Measurements from ENCODE around the gene COL11A2. TPM values are rescaled to one million over a fixed set of nuclear protein-coding genes. Genes with fewer than 3 reads are reported as not detected.
A peak's percentile ranks its signal among the peaks of the same experiment; 100 is the strongest.

Gene COL11A2
- total and polyA plus RNA-seq, 2 of the 13 experiments (the other 11 are each of a cell fraction or from before 2014, with no cell fraction given), result 0.55 TPM

DNA sequence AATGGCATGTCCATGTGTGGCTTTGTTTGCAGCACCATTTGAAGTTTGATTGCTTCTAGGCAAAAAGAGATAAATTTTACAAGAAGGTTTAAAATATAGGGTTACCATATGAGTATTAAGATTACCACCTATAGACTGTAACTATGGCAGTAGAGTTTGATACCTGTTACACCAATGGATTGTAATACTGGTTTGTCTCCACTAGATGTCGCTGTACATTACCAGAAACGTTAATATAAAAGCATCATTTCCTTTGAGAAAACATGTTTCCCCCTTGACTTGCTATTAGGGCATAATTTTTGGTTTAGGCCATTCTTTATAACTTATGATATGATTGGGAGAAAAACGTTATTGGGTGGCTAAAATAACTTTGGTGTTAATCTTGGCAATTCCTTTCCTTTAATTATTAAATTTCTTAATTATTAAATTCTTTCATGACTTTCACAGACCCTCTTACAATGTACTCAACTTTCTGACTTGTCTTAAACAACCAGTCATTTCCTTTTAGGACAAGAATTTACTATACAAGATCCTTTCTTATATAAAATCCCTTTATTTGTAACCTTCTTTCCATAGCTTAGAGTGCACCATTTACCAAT is 73.6 kb downstream of the COL11A2 start (continued):
- TF ChIP-seq SNAPC4 (CRISPR knock-in tag; IDR thresholded peaks at IDR 0.05) (no peak), ARID3A (IDR thresholded peaks at IDR 0.05; ENCODE audit: low read depth, low read length) (peak; percentile 63), HMG20B (CRISPR knock-in tag; conservative IDR thresholded peaks at IDR 0.05) (no peak), REXO4 (CRISPR knock-in tag; IDR thresholded peaks at IDR 0.05; ENCODE audit: borderline replicate concordance) (no peak), FOXK1 (CRISPR knock-in tag; IDR thresholded peaks at IDR 0.05; ENCODE audit: borderline replicate concordance, low read depth) (no peak), GATAD2A (CRISPR knock-in tag; IDR thresholded peaks at IDR 0.05) (0 out of 2 replicates have a peak, but pooled peaks have one; percentile 18), NCOA2 (CRISPR knock-in tag; IDR thresholded peaks at IDR 0.05) (no peak), SIN3B (IDR thresholded peaks at IDR 0.05; ENCODE audit: low read length) (no peak), GPN1 (CRISPR knock-in tag; IDR thresholded peaks at IDR 0.05; ENCODE audit: borderline replicate concordance) (no peak), ZMAT3 (CRISPR knock-in tag; conservative IDR thresholded peaks at IDR 0.05) (no peak), MXD4 (CRISPR knock-in tag; IDR thresholded peaks at IDR 0.05) (0 out of 2 replicates have a peak, but pooled peaks have one; percentile 20), ZNF772 (CRISPR knock-in tag; IDR thresholded peaks at IDR 0.05) (no peak), ZFP37 (CRISPR knock-in tag; IDR thresholded peaks at IDR 0.05; ENCODE audit: borderline replicate concordance) (no peak)
- TF ChIP-seq, protein P1, sequence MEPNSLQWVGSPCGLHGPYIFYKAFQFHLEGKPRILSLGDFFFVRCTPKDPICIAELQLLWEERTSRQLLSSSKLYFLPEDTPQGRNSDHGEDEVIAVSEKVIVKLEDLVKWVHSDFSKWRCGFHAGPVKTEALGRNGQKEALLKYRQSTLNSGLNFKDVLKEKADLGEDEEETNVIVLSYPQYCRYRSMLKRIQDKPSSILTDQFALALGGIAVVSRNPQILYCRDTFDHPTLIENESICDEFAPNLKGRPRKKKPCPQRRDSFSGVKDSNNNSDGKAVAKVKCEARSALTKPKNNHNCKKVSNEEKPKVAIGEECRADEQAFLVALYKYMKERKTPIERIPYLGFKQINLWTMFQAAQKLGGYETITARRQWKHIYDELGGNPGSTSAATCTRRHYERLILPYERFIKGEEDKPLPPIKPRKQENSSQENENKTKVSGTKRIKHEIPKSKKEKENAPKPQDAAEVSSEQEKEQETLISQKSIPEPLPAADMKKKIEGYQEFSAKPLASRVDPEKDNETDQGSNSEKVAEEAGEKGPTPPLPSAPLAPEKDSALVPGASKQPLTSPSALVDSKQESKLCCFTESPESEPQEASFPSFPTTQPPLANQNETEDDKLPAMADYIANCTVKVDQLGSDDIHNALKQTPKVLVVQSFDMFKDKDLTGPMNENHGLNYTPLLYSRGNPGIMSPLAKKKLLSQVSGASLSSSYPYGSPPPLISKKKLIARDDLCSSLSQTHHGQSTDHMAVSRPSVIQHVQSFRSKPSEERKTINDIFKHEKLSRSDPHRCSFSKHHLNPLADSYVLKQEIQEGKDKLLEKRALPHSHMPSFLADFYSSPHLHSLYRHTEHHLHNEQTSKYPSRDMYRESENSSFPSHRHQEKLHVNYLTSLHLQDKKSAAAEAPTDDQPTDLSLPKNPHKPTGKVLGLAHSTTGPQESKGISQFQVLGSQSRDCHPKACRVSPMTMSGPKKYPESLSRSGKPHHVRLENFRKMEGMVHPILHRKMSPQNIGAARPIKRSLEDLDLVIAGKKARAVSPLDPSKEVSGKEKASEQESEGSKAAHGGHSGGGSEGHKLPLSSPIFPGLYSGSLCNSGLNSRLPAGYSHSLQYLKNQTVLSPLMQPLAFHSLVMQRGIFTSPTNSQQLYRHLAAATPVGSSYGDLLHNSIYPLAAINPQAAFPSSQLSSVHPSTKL (CRISPR knock-in tag; IDR thresholded peaks at IDR 0.05), result no peak
- TF ChIP-seq, protein P2, sequence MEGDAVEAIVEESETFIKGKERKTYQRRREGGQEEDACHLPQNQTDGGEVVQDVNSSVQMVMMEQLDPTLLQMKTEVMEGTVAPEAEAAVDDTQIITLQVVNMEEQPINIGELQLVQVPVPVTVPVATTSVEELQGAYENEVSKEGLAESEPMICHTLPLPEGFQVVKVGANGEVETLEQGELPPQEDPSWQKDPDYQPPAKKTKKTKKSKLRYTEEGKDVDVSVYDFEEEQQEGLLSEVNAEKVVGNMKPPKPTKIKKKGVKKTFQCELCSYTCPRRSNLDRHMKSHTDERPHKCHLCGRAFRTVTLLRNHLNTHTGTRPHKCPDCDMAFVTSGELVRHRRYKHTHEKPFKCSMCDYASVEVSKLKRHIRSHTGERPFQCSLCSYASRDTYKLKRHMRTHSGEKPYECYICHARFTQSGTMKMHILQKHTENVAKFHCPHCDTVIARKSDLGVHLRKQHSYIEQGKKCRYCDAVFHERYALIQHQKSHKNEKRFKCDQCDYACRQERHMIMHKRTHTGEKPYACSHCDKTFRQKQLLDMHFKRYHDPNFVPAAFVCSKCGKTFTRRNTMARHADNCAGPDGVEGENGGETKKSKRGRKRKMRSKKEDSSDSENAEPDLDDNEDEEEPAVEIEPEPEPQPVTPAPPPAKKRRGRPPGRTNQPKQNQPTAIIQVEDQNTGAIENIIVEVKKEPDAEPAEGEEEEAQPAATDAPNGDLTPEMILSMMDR (CRISPR knock-in tag; IDR thresholded peaks at IDR 0.05), result peak; percentile 75
